ENCODE results near the gene FBXO46.
"Not testable (repeated sequence)": the region's sequence is repeated elsewhere in the genome, so short reads cannot be mapped to it uniquely, and the experiment has no call there.

FBXO46 gene

GRCh38 chr19:45766869-45767346 lies 36.2 kb upstream of the FBXO46 start:
- in situ Hi-C loops (cut with MboI; ENCODE audit: low sequenced_read_pairs) = no loop called here

GRCh38 chr19:45766296-45766868 lies 35.7 kb upstream of the FBXO46 start:
- in situ Hi-C loops (cut with MboI; ENCODE audit: low sequenced_read_pairs) = no loop called here

GRCh38 chr19:45765702-45766295 lies 35.1 kb upstream of the FBXO46 start:
- in situ Hi-C loops (cut with MboI; ENCODE audit: low sequenced_read_pairs) = no loop called here

GRCh38 chr19:45764945-45765701 lies 34.4 kb upstream of the FBXO46 start:
- in situ Hi-C loops (cut with MboI; ENCODE audit: low sequenced_read_pairs) = no loop called here

- in situ Hi-C loops (cut with MboI; ENCODE audit: low sequenced_read_pairs) = no loop called here
Observed at GRCh38 chr19:45764475-45764874, 33.8 kb upstream of the FBXO46 start.

GRCh38 chr19:45763691-45764294 lies 33.1 kb upstream of the FBXO46 start:
- in situ Hi-C loops (cut with MboI; ENCODE audit: low sequenced_read_pairs) = no loop called here

GRCh38 chr19:45762870-45763631 lies 32.4 kb upstream of the FBXO46 start:
- in situ Hi-C loops (cut with MboI; ENCODE audit: low sequenced_read_pairs) = no loop called here

- in situ Hi-C loops (cut with MboI; ENCODE audit: low sequenced_read_pairs) = no loop called here
Observed at GRCh38 chr19:45761714-45762113, 31.0 kb upstream of the FBXO46 start.

- in situ Hi-C loops (cut with MboI; ENCODE audit: low sequenced_read_pairs) = no loop called here
Observed at GRCh38 chr19:45758921-45759320, 28.2 kb upstream of the FBXO46 start.

- in situ Hi-C loops (cut with MboI; ENCODE audit: low sequenced_read_pairs) = no loop called here
Observed at GRCh38 chr19:45757695-45758094, 27.0 kb upstream of the FBXO46 start.

GRCh38 chr19:45754323-45754722 lies 23.6 kb upstream of the FBXO46 start:
- in situ Hi-C loops (cut with MboI; ENCODE audit: low sequenced_read_pairs) = no loop called here

- in situ Hi-C loops (cut with MboI; ENCODE audit: low sequenced_read_pairs) = no loop called here
Observed at GRCh38 chr19:45753548-45753947, 22.9 kb upstream of the FBXO46 start.

GRCh38 chr19:45752639-45753038 lies 21.9 kb upstream of the FBXO46 start:
- in situ Hi-C loops (cut with MboI; ENCODE audit: low sequenced_read_pairs) = no loop called here

GRCh38 chr19:45751483-45751882 lies 20.8 kb upstream of the FBXO46 start:
- in situ Hi-C loops (cut with MboI; ENCODE audit: low sequenced_read_pairs) = not testable (repeated sequence)

- in situ Hi-C loops (cut with MboI; ENCODE audit: low sequenced_read_pairs) = no loop called here
Observed at GRCh38 chr19:45747513-45747912, 16.8 kb upstream of the FBXO46 start.

- in situ Hi-C loops (cut with MboI; ENCODE audit: low sequenced_read_pairs) = no loop called here
Observed at GRCh38 chr19:45746866-45747265, 16.2 kb upstream of the FBXO46 start.

- in situ Hi-C loops (cut with MboI; ENCODE audit: low sequenced_read_pairs) = no loop called here
Observed at GRCh38 chr19:45745606-45746005, 14.9 kb upstream of the FBXO46 start.

- in situ Hi-C loops (cut with MboI; ENCODE audit: low sequenced_read_pairs) = no loop called here
Observed at GRCh38 chr19:45742969-45743368, 12.3 kb upstream of the FBXO46 start.

- in situ Hi-C loops (cut with MboI; ENCODE audit: low sequenced_read_pairs) = no loop called here
Observed at GRCh38 chr19:45739498-45740439, 9.1 kb upstream of the FBXO46 start.
